Inflammatory macrophage treated with lipopolysaccharide for 4 hours (primary cell): Measurements from ENCODE around the gene MCC.

Experiments
- DNase-seq: peaks from one replicate; pipeline ENCODE4 v3.0.0-alpha.2; 2020

MCC gene

GRCh38 chr5:113358696-113359095 is 129.6 kb downstream of the MCC start:
- DNase-seq, result no peak

- DNase-seq, result peak; percentile 31
Observed at GRCh38 chr5:113357696-113358476, 130.4 kb downstream of the MCC start.

GRCh38 chr5:113356487-113356886 is 131.8 kb downstream of the MCC start:
- DNase-seq, result no peak

- DNase-seq, result no peak
Observed at GRCh38 chr5:113354055-113354454, 134.2 kb downstream of the MCC start.

- DNase-seq, result no peak
Observed at GRCh38 chr5:113347572-113347971, 140.7 kb downstream of the MCC start.

- no peak for DNase-seq
Observed at GRCh38 chr5:113344973-113345940, 143.0 kb downstream of the MCC start.

- DNase-seq, result no peak
Observed at GRCh38 chr5:113343343-113343742, 144.9 kb downstream of the MCC start.

- DNase-seq, result no peak
Observed at GRCh38 chr5:113340537-113340936, 147.7 kb downstream of the MCC start.

- no peak for DNase-seq
Observed at GRCh38 chr5:113338628-113339027, 149.6 kb downstream of the MCC start.

- DNase-seq, result no peak
Observed at GRCh38 chr5:113337515-113338415, 150.5 kb downstream of the MCC start.

GRCh38 chr5:113336975-113337374 is 151.3 kb downstream of the MCC start:
- peak; percentile 41 for DNase-seq

GRCh38 chr5:113333411-113333810 is 154.8 kb downstream of the MCC start:
- DNase-seq, result no peak

- DNase-seq, result no peak
Observed at GRCh38 chr5:113331209-113331551, 157.1 kb downstream of the MCC start.

GRCh38 chr5:113330533-113331208 is 157.6 kb downstream of the MCC start:
- DNase-seq, result no peak

- DNase-seq, result no peak
Observed at GRCh38 chr5:113329981-113330380, 158.3 kb downstream of the MCC start.

- no peak for DNase-seq
Observed at GRCh38 chr5:113325054-113325453, 163.2 kb downstream of the MCC start.

- no peak for DNase-seq
Observed at GRCh38 chr5:113321276-113321675, 167.0 kb downstream of the MCC start.

- no peak for DNase-seq
Observed at GRCh38 chr5:113320273-113320780, 167.9 kb downstream of the MCC start.

- no peak for DNase-seq
Observed at GRCh38 chr5:113319256-113320053, 168.8 kb downstream of the MCC start.

GRCh38 chr5:113317636-113318035 is 170.6 kb downstream of the MCC start:
- no peak for DNase-seq

- DNase-seq, result no peak
Observed at GRCh38 chr5:113311301-113311700, 177.0 kb downstream of the MCC start.
